Transverse colon (tissue), 4 donors: ENCODE results near the gene SPTBN2. TPM values are rescaled to one million over a fixed set of nuclear protein-coding genes. Genes with fewer than 3 reads are reported as not detected.

Experiments
- DNase-seq: peaks from one replicate; pipeline ENCODE4 v3.0.0-alpha.2; 2019
- H3K27ac ChIP-seq, 4 donors: fragments of 200-600 bp; sonication (generic); 2 replicates each; pipeline ENCODE4 v1.5.1; 2016 to 2018; ENCODE audit warnings: inconsistent platforms in 4 of 4
- H3K27me3 ChIP-seq: fragments of 200-600 bp; sonication (generic); 2 replicates; pipeline ENCODE4 v1.5.1; 2017; ENCODE audit warnings: inconsistent platforms
- H3K36me3 ChIP-seq, 4 donors: fragments of 200-600 bp; sonication (generic); 2 replicates each; pipeline ENCODE4 v1.5.1; 2017 to 2019; ENCODE audit warnings: inconsistent platforms in 4 of 4
- H3K4me1 ChIP-seq, 4 donors: fragments of 200-600 bp; sonication (generic); 2 replicates each; pipeline ENCODE4 v1.5.1; 2017 to 2020; ENCODE audit warnings: inconsistent platforms in 4 of 4
- H3K4me3 ChIP-seq, 4 donors: fragments of 200-600 bp; sonication (generic); 1 replicate in 1 of 4; 2 replicates in 3 of 4; pipeline versions ENCODE4 v1.5.1 to v1.6.1; 2017 to 2019; ENCODE audit warnings: inconsistent platforms in 4 of 4
- H3K9me3 ChIP-seq, 2 donors: fragments of 200-600 bp; sonication (generic); 2 replicates each; pipeline ENCODE4 v1.5.1; 2017 to 2019; ENCODE audit warnings: inconsistent platforms in 2 of 2
- EP300 ChIP-seq: sonication (generic); formaldehyde crosslinking; IDR thresholded peaks from one replicate; pipeline ENCODE4 v1.6.1; 2017; ENCODE audit warnings: antibody characterized with exemption, low read depth
- POLR2A ChIP-seq: fragments of 450-650 bp; IDR thresholded peaks from one replicate; pipeline ENCODE4 v1.6.1; 2016; ENCODE audit warnings: antibody characterized with exemption, mild to moderate bottlenecking, moderate library complexity
- POLR2AphosphoS5 ChIP-seq, 3 donors: sonication (generic); formaldehyde crosslinking; IDR thresholded peaks; one replicate each; pipeline ENCODE4 v1.6.1; 2016; ENCODE audit warnings: antibody characterized with exemption in 3 of 3
- WGBS, 2 donors: methylation state at CpG; one replicate each; pipeline ENCODE4 v1.1.5; 2018; ENCODE audit warnings: low coverage in 1 of 2; 5-methylcytosine and 5-hydroxymethylcytosine counted together
- in situ Hi-C, 4 donors: fragments of 200-750 bp; cut with MboI; loops; one replicate each; pipeline versions ENCODE4 v1.15.0 to v1.15.1; 2017; ENCODE audit warnings: low sequenced_read_pairs in 3 of 4, low pct_ligation_motif_present in 1 of 4, low pct_unique_long_range_greater_than_20kb in 1 of 4
- intact Hi-C: fragments of 100-400 bp; cut with DNase I; formaldehyde crosslinking; loops from one replicate; pipeline ENCODE4 v1.15.1; 2023; ENCODE audit warnings: low total_unique reads
- total RNA-seq, 4 donors: library from RNA; depleted of rRNA; stranded (reverse); fragments of >200 nt; gene quantifications; one replicate each; pipeline ENCODE4 v1.1.0, GENCODE V29; 2016
- TF ChIP-seq, protein P1 (sequence below), 5 experiments: fragments of 200-600 bp in 3 of 5; fragments of 450-650 bp in 2 of 5; sonication (generic) in 3 of 5; IDR thresholded peaks; 1 replicate in 2 of 5; 2 replicates in 3 of 5; pipeline ENCODE4 v1.5.1; 2016 to 2017; ENCODE audit warnings: antibody characterized with exemption in 5 of 5, inconsistent platforms in 3 of 5, mild to moderate bottlenecking in 2 of 5, moderate library complexity in 1 of 5

The SPTBN2 gene
- total RNA-seq, 4 donors from 2014 or later, result 0.75 to 2.2 (median 1.6) TPM

DNA sequence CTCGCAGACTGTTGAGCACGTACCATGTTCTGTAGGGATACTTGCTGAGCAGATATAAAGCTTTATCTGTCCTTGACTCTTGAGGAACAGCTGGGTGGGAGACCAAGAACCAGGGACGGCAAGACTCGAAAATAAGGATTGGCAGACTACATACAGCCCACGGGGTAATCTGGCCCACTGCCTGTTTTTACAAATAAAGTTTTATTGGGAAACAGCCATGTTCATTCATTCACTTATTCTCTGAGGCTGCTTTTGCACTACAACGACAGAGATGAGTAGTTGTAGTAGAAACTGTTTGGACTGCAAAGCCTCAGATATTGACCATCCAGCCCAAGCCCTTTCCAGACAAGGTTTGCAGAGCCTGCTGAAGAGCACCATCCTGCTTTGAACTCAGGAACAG lies 31.0 kb downstream of the SPTBN2 start:
- intact Hi-C loops (loop anchor here (5.0 kb wide), 1 partner anchor 134 kb away; no protein-coding TSS in a partner anchor), in situ Hi-C loops (loop anchor here in 3 of 4 donors (5.0 to 10.0 kb wide), 2 partner anchors 134 to 137 kb away; no protein-coding TSS in a partner anchor)
- Histone ChIP-seq H3K36me3 (no peaks in the 10 kb centered on the region), H3K4me1 (peaks cover 0 to 3% (median 0%) of the 10 kb centered on the region in 4 donors), H3K9me3 (no peaks in the 10 kb centered on the region), H3K4me3 (no peak overlapping the region), H3K27me3 (no peaks in the 10 kb centered on the region), H3K27ac (no peak overlapping the region)
- no peak for TF ChIP-seq POLR2AphosphoS5 (IDR thresholded peaks at IDR 0.05)
- TF ChIP-seq EP300, result no peak
- TF ChIP-seq POLR2A, result no peak
- TF ChIP-seq, protein P1, sequence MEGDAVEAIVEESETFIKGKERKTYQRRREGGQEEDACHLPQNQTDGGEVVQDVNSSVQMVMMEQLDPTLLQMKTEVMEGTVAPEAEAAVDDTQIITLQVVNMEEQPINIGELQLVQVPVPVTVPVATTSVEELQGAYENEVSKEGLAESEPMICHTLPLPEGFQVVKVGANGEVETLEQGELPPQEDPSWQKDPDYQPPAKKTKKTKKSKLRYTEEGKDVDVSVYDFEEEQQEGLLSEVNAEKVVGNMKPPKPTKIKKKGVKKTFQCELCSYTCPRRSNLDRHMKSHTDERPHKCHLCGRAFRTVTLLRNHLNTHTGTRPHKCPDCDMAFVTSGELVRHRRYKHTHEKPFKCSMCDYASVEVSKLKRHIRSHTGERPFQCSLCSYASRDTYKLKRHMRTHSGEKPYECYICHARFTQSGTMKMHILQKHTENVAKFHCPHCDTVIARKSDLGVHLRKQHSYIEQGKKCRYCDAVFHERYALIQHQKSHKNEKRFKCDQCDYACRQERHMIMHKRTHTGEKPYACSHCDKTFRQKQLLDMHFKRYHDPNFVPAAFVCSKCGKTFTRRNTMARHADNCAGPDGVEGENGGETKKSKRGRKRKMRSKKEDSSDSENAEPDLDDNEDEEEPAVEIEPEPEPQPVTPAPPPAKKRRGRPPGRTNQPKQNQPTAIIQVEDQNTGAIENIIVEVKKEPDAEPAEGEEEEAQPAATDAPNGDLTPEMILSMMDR (IDR thresholded peaks at IDR 0.05), result no peak
- 79 to 89% methylated on average over 3 to 6 of the region's 6 CpGs for WGBS, 2 donors
- DNase-seq, result no peak

DNA sequence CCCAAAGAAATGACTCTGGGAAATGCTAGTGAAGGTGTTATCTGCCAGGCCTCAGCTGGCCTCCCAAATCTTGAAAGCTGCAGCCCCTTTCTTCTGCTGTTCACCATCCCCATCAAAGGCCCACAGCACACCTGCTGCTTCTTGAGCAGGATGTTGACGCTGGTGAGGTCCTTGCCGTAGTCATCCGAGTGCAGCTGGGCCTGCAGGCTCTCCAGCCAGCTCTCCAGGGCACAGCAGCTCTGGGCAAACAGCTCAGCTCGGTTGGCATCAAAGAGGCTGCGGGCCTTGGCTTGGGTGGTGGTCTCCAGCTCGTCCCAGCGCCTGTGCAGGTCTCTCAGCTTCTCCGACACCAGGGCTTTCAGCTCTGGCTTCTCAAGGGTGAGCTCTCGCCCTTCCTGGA lies 32.9 kb downstream of the SPTBN2 start:
- no peak overlapping the region for H3K4me3 ChIP-seq
- no peak for TF ChIP-seq EP300
- TF ChIP-seq POLR2AphosphoS5 (IDR thresholded peaks at IDR 0.05), result no peak
- TF ChIP-seq, protein P1 (IDR thresholded peaks at IDR 0.05), result no peak
- TF ChIP-seq POLR2A, result no peak
- H3K9me3 ChIP-seq, result no peaks in the 10 kb centered on the region
- no peaks in the 10 kb centered on the region for H3K36me3 ChIP-seq
- intact Hi-C loops, result loop anchor here (5.0 kb wide), 1 partner anchor 136 kb away; no protein-coding TSS in a partner anchor
- WGBS, 2 donors, result 87% methylated on average over 9 of the region's 9 CpGs; no CpG with 5 or more reads in 1 of the 2 donors
- peaks cover 0 to 3% (median 0%) of the 10 kb centered on the region in 4 donors for H3K4me1 ChIP-seq
- DNase-seq, result no peak
- in situ Hi-C loops, result loop anchor here in 3 of 4 donors (5.0 to 10.0 kb wide), 2 partner anchors 136 to 139 kb away; no protein-coding TSS in a partner anchor
- no peak overlapping the region for H3K27ac ChIP-seq
- H3K27me3 ChIP-seq, result no peaks in the 10 kb centered on the region

DNA sequence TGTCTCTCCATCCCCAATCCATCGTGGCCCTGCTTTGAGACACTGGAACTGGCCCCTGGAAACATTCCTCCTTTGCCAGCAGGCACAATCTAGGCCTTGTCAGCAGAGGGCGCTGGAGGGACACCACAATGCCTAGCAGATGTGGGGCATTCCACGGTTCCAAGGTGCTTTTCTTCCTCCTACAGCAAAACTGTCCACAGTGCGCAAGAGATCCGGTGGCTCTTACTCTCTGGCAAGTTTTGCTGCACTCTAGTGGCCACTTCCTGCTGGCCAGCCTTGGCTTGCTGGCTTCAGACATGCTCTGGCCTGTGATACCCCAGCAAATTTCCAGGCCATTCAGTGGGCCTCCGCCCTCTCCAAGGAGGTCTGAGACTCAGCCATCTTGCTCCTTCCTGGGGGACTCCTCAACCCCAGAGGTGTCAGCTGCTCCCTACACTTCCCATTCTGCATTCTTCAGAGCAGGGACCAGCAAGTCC lies 34.2 kb downstream of the SPTBN2 start:
- TF ChIP-seq POLR2A (no peak), EP300 (no peak), POLR2AphosphoS5 (IDR thresholded peaks at IDR 0.05) (peak in 1 of 3 donors; percentile 29)
- TF ChIP-seq, protein P1 (IDR thresholded peaks at IDR 0.05), result peak; percentile 92 to 98 (median 96)
- no peaks in the 10 kb centered on the region for H3K36me3 ChIP-seq
- intact Hi-C loops, result loop anchor here (5.0 kb wide), 1 partner anchor 138 kb away; no protein-coding TSS in a partner anchor
- no peaks in the 10 kb centered on the region for H3K9me3 ChIP-seq
- in situ Hi-C loops, result loop anchor here (5.0 to 10.0 kb wide), 2 partner anchors 138 to 140 kb away; no protein-coding TSS in a partner anchor
- no peak overlapping the region for H3K4me3 ChIP-seq
- H3K27ac ChIP-seq, result peak overlapping the region in 1 of 4 donors; percentile 12
- peaks cover 0 to 3% (median 0%) of the 10 kb centered on the region in 4 donors for H3K4me1 ChIP-seq
- WGBS, 2 donors, result 22% methylated on average over 6 of the region's 6 CpGs; no CpG with 5 or more reads in 1 of the 2 donors
- H3K27me3 ChIP-seq, result no peaks in the 10 kb centered on the region
- peak; percentile 93 for DNase-seq

GRCh38 chr11:66694056-66694410 lies 35.0 kb downstream of the SPTBN2 start:
- intact Hi-C loops, result no loop called here
- WGBS, 2 donors, result 83% methylated on average over 13 of the region's 13 CpGs; no CpG with 5 or more reads in 1 of the 2 donors
- in situ Hi-C loops, result loop anchor here in 3 of 4 donors (5.0 to 10.0 kb wide), 2 partner anchors 138 to 141 kb away; no protein-coding TSS in a partner anchor

More at GRCh38 chr11:66694056-66694410, 35.0 kb downstream of the SPTBN2 start:
- H3K27me3 ChIP-seq, result no peaks in the 10 kb centered on the region
- no peaks in the 10 kb centered on the region for H3K36me3 ChIP-seq
- H3K4me3 ChIP-seq, result no peak overlapping the region
- H3K9me3 ChIP-seq, result no peaks in the 10 kb centered on the region
- no peak overlapping the region for H3K27ac ChIP-seq
- no peak for TF ChIP-seq POLR2AphosphoS5 (IDR thresholded peaks at IDR 0.05)
- H3K4me1 ChIP-seq, result peaks cover 0 to 3% (median 0%) of the 10 kb centered on the region in 4 donors
- no peak for DNase-seq
